ENCODE measurements around the gene DAPK2. TPM values are rescaled to one million over a fixed set of nuclear protein-coding genes. Genes with fewer than 3 reads are reported as not detected.
"Not testable (repeated sequence)": the region's sequence is repeated elsewhere in the genome, so short reads cannot be mapped to it uniquely, and the experiment has no call there.

DAPK2 gene
- total and polyA plus RNA-seq, 3 donors from 2014 or later: 3.6 to 7.7 (median 5.9) TPM

- H3K9me3 ChIP-seq: no peaks in the 10 kb centered on the region
- DNase-seq: no peak
- intact Hi-C loops (cut with DNase I; ENCODE audit: low total_unique reads): no loop called here
- TF ChIP-seq CTCF (IDR thresholded peaks at IDR 0.05): no peak
- no peak for TF ChIP-seq POLR2A (IDR thresholded peaks at IDR 0.05)
- H3K36me3 ChIP-seq (ENCODE audit: low read depth, missing control alignments): no peaks in the 10 kb centered on the region
- peaks cover 21% of the 10 kb centered on the region for H3K4me1 ChIP-seq
- no peak overlapping the region for H3K4me3 ChIP-seq
- H3K27ac ChIP-seq: no peak overlapping the region
- H3K27me3 ChIP-seq: no peaks in the 10 kb centered on the region
These were observed 46.0 kb upstream of the DAPK2 start for GRCh38 chr15:64092075-64092820.

DNA sequence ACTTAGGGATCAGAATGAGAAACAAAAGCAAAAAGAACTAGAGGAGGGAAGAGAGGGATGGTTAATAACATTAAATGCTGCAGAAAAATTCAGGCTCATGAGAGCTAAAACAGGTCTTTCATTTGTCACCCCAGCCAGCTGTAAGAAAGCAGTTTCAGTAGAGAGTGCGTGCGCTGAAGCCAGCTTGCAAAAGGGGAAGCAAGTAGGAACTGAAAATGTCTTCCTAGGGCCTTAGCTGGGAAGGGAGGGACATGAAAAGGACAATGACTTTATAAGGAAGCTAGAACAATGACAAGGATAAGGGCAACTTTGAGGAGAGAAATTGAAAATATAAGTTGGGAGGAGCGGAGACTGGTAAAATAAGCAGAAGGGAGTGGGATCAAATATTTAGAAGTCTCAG lies 44.2 kb upstream of the DAPK2 start:
- no peak overlapping the region for H3K4me3 ChIP-seq
- H3K36me3 ChIP-seq (ENCODE audit: low read depth, missing control alignments): no peaks in the 10 kb centered on the region
- intact Hi-C loops (cut with DNase I; ENCODE audit: low total_unique reads): no loop called here
- H3K27ac ChIP-seq: no peak overlapping the region
- DNase-seq: no peak
- peaks cover 18% of the 10 kb centered on the region for H3K4me1 ChIP-seq
- H3K27me3 ChIP-seq: no peaks in the 10 kb centered on the region
- TF ChIP-seq CTCF (IDR thresholded peaks at IDR 0.05) (no peak), POLR2A (IDR thresholded peaks at IDR 0.05) (no peak)
- 88 to 91% methylated on average over 3 of the region's 3 CpGs for WGBS, 2 donors
- H3K9me3 ChIP-seq: no peaks in the 10 kb centered on the region

DNA sequence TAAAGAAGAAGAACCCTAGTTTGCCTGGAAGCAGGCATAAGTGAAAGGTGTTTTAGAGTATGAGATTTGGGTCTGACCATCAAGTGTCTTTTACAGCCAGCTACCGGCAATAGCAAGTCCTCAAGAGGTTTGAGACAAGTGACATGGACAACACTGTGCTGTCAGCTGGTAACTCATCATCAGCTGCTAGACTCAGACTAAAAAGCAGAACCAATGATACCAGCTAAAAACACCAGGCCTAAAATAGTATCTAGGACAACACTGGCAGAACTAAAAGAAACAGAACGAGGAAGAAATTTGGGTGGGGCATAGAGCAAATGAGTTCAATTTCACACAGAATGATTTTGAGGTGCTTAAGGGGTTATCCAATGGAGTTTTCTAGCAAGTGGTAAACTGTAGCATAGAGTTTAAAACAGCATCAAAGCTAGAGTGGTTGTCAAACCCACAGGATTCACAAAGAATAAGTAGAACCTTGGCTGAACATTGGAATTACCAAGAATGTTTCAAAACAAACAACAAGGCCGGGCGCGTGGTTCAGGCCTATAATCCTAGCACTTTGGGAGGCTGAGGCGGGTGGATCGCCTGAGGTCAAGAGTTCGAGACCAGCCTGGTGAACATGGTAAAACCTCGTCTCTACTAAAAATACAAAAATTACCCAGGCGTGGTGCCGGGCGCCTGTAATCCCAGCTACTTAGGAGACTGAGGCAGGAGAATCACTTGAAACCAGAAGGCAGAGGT lies 43.4 kb upstream of the DAPK2 start:
- no peaks in the 10 kb centered on the region for H3K27me3 ChIP-seq
- H3K4me3 ChIP-seq: no peak overlapping the region
- H3K4me1 ChIP-seq: peaks cover 10% of the 10 kb centered on the region
- H3K36me3 ChIP-seq (ENCODE audit: low read depth, missing control alignments): no peaks in the 10 kb centered on the region
- TF ChIP-seq CTCF (IDR thresholded peaks at IDR 0.05) (no peak), POLR2A (IDR thresholded peaks at IDR 0.05) (no peak)
- 91 to 94% methylated on average over 12 of the region's 12 CpGs for WGBS, 2 donors
- no peak for DNase-seq
- H3K9me3 ChIP-seq: no peaks in the 10 kb centered on the region
- intact Hi-C loops (cut with DNase I; ENCODE audit: low total_unique reads): no loop called here
- no peak overlapping the region for H3K27ac ChIP-seq

DNA sequence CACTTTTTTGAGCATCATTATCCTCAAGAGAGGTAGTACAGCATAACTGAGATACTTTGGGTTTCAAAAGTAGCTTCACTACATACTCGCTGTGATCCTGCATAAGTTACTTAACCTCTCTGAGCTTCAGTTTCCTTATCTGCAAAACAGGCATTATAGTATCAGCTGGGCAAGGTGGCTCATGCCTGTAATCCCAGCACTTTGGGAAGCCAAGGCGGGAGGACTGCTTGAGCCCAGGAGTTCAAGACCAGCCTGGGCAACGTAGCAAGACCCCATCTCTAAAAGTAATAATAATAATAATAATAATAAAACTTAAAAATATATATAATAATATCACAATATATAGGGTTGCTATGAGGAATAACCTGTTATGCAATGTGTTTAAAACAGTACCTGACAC lies 36.5 kb upstream of the DAPK2 start:
- Histone ChIP-seq H3K9me3 (no peaks in the 10 kb centered on the region), H3K36me3 (ENCODE audit: low read depth, missing control alignments) (no peaks in the 10 kb centered on the region), H3K4me3 (no peak overlapping the region), H3K27me3 (no peaks in the 10 kb centered on the region), H3K27ac (no peak overlapping the region), H3K4me1 (no peaks in the 10 kb centered on the region)
- 63 to 64% methylated on average over 3 of the region's 3 CpGs for WGBS, 2 donors
- intact Hi-C loops (cut with DNase I; ENCODE audit: low total_unique reads): no loop called here
- no peak for DNase-seq
- no peak for TF ChIP-seq POLR2A (IDR thresholded peaks at IDR 0.05)
- no peak for TF ChIP-seq CTCF (IDR thresholded peaks at IDR 0.05)

DNA sequence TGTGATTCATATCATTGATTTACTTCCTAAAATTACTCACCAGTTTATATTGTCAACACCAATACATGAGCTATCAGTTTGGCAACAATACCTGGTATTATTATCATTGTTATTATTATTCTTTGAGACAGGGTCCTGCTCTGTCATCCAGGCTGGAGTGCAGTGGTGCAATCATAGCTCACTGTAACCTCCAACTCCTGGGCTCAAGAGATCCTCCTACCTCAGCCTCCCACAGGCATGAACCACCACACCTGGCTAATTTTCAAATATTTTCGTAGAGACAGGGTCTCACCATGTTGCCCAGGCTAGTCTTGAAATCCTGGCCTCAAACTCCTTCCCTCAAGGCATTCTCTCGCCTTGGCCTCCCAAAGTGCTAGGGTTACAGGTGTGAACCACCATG lies 27.2 kb upstream of the DAPK2 start:
- H3K36me3 ChIP-seq (ENCODE audit: low read depth, missing control alignments); intact Hi-C loops (cut with DNase I; ENCODE audit: low total_unique reads); DNase-seq; H3K9me3 ChIP-seq; H3K4me3 ChIP-seq; H3K27me3 ChIP-seq: not testable (repeated sequence)
- Histone ChIP-seq H3K27ac (peak overlapping the region in 1 of 2 donors; percentile 79), H3K4me1 (peaks cover 30% of the 10 kb centered on the region)
- 89 to 94% methylated on average over 2 of the region's 2 CpGs for WGBS, 2 donors
